Skin of body (tissue), 2 donors: Measurements from ENCODE around the gene MCTP1. TPM values are rescaled to one million over a fixed set of nuclear protein-coding genes. Genes with fewer than 3 reads are reported as not detected.

Experiments used
- DNase-seq: peaks from one replicate; lab custom pipeline; 2025; lab: John Stamatoyannopoulos, UW
- total RNA-seq: library from RNA; depleted of rRNA; stranded (reverse); fragments of >200 nt; gene quantifications from one replicate; pipeline ENCODE4 v1.2.3, GENCODE V29; 2014

The MCTP1 gene
- total RNA-seq, 1 donor from 2014 or later, result 30.8 TPM

GRCh38 chr5:94776167-94776566 lies 508.7 kb downstream of the MCTP1 start:
- DNase-seq, result no peak

GRCh38 chr5:94775088-94775487 lies 509.8 kb downstream of the MCTP1 start:
- DNase-seq, result no peak

GRCh38 chr5:94771742-94772141 lies 513.2 kb downstream of the MCTP1 start:
- no peak for DNase-seq

DNA sequence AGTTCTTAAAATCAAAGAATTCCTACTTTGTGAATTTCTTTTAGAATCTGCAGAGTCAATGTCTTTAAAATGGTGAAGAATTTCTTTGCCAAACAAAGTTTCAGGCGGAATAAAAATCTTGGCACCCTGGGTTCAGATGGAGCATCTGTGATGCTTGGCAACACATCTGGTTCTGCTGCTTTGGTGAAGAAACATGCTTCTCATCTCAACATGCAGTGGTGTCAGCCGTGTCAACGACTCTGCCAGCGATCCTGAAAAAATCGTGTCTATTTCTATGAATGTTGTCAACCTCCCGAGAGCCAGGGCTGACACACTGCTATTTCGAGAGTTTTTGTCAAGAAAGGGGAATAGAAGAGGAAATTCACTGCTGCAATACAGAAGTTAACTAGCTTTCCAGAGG lies 514.9 kb downstream of the MCTP1 start:
- DNase-seq, result no peak

GRCh38 chr5:94761786-94762185 lies 523.1 kb downstream of the MCTP1 start:
- no peak for DNase-seq

GRCh38 chr5:94761055-94761454 lies 523.8 kb downstream of the MCTP1 start:
- no peak for DNase-seq

DNA sequence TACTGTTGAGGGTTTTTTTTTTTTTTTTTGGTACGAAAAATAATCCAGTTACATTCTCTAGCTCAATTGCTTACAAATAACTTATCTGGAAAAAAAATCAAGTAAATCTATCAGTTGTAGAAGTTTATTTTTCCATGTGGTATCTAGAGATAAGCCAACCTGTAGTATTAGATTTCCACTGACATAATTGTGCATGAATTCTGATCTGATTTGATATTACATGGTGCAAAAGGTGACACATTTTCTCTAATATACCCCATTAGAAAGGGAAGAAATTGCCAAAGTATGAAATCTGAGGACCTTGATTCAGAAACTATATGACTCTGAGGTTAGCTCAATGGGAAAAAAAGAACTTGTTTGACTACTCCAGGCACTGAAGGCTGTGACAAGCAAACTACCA lies 524.9 kb downstream of the MCTP1 start:
- DNase-seq, result no peak

- DNase-seq, result no peak
Observed at GRCh38 chr5:94759022-94759421, 525.9 kb downstream of the MCTP1 start.

DNA sequence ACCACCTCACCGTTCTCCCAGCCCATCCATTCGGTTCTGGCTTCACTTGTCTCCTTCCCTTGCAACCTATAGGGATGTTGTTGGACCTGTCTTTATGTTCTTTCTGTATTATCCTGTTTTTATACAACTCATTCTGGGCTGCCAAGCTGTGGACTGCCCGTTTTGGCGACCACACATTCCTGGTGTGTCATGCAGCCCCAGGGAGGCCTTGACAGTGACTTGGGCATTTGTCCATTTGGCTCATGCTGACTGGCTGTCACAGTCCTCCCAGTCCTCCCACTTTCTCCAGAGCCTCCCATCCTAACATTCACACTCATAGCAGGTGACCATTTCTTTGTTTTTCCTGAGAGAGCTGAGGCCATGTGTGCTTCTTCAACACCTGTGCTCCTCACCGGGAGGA lies 530.1 kb downstream of the MCTP1 start:
- no peak for DNase-seq

DNA sequence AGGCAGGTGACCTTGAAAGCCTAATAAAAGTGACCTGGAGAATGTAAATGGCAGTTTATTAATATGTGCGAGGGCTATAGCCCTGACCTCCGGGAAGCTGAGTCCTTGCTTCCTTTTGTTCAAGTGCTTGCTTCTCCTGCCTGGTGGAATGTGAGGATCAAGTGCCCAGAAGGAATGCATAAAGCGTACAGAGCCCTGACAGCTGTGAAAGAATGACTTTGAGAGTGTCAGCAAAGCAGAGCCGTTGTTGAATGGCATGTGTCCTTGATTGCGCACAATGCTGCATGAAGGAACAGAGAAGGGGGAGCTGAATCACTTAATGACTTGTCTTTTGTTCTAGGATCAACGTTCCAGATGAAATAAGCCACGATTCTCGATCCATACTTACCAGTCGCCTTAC lies 533.4 kb downstream of the MCTP1 start:
- DNase-seq, result no peak

GRCh38 chr5:94750681-94751080 lies 534.2 kb downstream of the MCTP1 start:
- DNase-seq, result no peak

DNA sequence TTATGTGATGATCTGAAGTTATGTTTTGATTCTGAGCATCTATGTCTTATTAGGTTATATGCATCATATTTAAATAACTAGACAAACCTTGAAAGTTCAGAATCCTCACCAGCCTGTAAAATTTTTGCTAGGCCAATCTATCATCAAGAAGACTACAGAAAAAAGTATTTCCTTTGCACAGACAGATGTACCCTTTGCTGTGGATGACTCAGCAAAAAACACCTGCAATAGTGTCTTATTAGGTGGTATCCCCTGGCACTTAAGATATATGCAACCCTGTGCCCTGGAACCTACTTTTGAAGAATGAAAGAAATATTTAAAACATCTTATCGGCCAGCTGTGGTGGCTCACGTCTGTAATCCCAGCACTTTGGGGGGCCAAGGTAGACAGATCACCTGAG lies 535.9 kb downstream of the MCTP1 start:
- no peak for DNase-seq

- DNase-seq, result no peak
Observed at GRCh38 chr5:94748212-94748611, 536.7 kb downstream of the MCTP1 start.

DNA sequence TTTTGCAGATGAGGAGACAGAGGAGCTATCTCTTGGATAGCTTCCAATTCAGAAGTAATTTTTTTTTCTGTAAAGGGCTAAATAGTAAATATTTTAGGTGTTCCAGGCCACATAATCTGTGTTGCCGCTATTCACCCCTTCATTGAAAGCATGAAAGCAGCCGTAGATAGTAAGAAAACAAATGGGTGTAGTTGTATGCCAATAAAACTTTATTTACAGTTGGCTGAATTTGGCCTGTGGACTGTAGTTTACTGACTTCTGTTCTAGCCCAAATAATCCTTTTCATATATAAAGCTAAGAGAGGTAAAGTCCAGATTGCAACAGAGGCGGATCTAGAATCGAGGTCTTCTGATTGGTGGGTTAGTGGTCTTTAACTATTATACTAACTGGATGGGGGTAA lies 537.5 kb downstream of the MCTP1 start:
- DNase-seq, result no peak

GRCh38 chr5:94746731-94747124 lies 538.2 kb downstream of the MCTP1 start:
- DNase-seq, result no peak

DNA sequence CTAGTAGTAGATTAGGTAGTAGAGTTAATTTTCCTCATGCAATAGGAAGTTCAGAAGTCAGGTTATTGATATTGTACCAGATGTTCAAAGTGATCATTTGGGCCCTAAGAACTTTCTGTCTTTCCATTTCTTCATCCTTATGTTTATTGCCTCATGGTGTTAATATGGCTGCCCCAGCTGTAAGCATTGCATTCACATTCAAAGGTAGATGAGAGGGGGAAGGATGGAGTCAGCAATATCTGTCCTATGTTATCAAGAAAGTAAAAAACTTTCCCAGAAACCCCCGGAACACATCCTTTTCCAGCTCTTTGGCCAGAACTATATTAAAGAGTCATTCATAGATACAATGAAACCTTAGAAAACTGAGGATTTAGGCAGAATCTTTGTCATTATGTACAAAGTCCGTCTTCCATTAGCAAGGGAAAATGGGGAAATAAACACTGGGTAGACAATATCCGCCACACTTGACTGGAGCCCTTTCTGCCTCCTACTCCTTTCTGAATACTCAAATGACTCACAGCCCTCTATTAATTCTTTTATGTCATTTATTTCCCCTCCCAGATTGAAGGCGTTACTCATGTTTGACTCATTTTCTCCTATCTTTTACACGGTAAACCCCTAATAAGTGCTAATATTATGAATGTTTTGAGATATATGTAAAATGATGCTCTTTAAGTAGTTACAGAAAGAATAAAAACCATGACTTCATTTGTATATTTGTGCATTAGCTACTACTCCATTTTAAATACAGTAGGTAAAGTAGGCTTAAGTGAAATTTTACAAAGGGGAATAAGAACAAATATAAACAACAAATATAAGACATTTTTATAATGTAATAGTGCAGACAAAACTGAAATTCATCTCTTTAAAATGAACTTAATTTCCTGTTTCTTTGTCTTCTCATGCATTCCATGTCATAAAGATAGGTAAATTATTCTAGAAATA lies 538.8 kb downstream of the MCTP1 start:
- no peak for DNase-seq

GRCh38 chr5:94744906-94745305 lies 540.0 kb downstream of the MCTP1 start:
- no peak for DNase-seq

GRCh38 chr5:94742852-94743251 lies 542.0 kb downstream of the MCTP1 start:
- DNase-seq, result no peak

- no peak for DNase-seq
Observed at GRCh38 chr5:94740286-94740685, 544.6 kb downstream of the MCTP1 start.

GRCh38 chr5:94736498-94736897 lies 548.4 kb downstream of the MCTP1 start:
- DNase-seq, result no peak

GRCh38 chr5:94731471-94731870 lies 553.4 kb downstream of the MCTP1 start:
- no peak for DNase-seq

DNA sequence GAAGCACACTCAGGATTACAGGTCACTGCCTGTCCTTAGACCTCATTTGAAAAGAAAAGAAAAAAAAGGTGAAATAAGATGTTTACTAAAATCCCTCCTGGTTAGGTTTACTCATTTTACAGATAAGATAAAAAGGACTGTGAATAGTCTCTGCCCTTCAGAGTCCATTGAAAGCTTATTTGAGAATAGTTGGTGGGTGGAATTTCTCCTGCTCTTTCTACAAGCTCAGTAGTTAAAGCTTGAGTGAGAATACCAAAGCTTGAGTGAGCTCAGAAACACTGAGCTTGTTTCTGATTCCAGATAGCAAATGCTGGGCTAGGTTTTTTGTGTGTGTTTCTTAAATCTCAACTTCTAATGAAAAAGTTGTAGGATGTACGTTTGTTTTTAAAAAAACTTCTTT lies 559.8 kb downstream of the MCTP1 start:
- DNase-seq, result no peak

DNA sequence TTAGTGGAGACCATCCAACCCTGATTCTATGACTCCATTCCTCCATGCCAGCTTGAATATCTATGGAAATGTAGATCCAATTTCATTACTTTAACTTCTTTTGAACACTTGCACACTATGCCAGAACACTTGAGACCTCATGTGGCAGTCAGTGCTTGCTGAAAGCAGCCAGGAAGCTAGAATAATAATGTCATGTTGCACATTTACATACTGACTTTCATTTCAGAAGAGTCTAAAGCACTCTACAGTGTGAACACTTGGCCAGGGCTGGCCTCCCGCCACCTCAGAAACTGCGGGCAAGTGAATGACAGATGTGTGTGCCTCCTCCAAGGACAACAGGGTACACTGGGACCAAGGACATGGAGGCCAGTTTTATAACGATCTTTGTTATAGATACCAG lies 569.1 kb downstream of the MCTP1 start:
- no peak for DNase-seq
